Naive B cell (primary cell): ENCODE data around the gene CDC37L1. TPM values are rescaled to one million over a fixed set of nuclear protein-coding genes. Genes with fewer than 3 reads are reported as not detected.
"Not testable (repeated sequence)": the region's sequence is repeated elsewhere in the genome, so short reads cannot be mapped to it uniquely, and the experiment has no call there.

Experiments used
- ATAC-seq, 2 donors: fragments of 150-1000 bp; cut with Tn5 transposase; 2 replicates each; pipeline ENCODE4 v1.10.0; 2021; ENCODE audit warnings: low read depth in 2 of 2, mild to moderate bottlenecking in 2 of 2, moderate library complexity in 2 of 2
- DNase-seq: peaks from one replicate; pipeline ENCODE4 v3.0.0; 2022
- H3K27ac Mint-ChIP-seq, 6 donors: one replicate each; pipeline ENCODE4 v1.8.0; 2020 to 2022; ENCODE audit warnings: mild to moderate bottlenecking in 6 of 6, mixed read lengths in 6 of 6, moderate library complexity in 5 of 6, inconsistent platforms in 2 of 6
- H3K27me3 Mint-ChIP-seq, 3 donors: one replicate each; pipeline ENCODE4 v1.8.0; 2021 to 2022; ENCODE audit warnings: mixed read lengths in 3 of 3, mild to moderate bottlenecking in 1 of 3
- H3K36me3 Mint-ChIP-seq, 2 donors: one replicate each; pipeline ENCODE4 v1.8.0; 2020 to 2022; ENCODE audit warnings: mixed read lengths in 2 of 2, inconsistent platforms in 1 of 2, mild to moderate bottlenecking in 1 of 2
- H3K4me1 Mint-ChIP-seq, 3 donors: one replicate each; pipeline ENCODE4 v1.8.0; 2020 to 2022; ENCODE audit warnings: mixed read lengths in 3 of 3, inconsistent platforms in 1 of 3, mild to moderate bottlenecking in 1 of 3, moderate library complexity in 1 of 3
- H3K4me3 Mint-ChIP-seq, 8 donors: one replicate each; pipeline ENCODE4 v1.8.0; 2020 to 2022; ENCODE audit warnings: mild to moderate bottlenecking in 8 of 8, mixed read lengths in 8 of 8, moderate library complexity in 8 of 8, inconsistent platforms in 2 of 8
- H3K9me3 Mint-ChIP-seq, 7 donors: one replicate each; pipeline ENCODE4 v1.8.0; 2020 to 2022; ENCODE audit warnings: mixed read lengths in 7 of 7, mild to moderate bottlenecking in 5 of 7, inconsistent platforms in 2 of 7, moderate library complexity in 1 of 7
- polyA plus RNA-seq, 6 donors: library from polyadenylated mRNA; unstranded; fragments of 300-500 nt; fragmentation: Illumina TruSeq; gene quantifications; one replicate each; pipeline ENCODE4 v1.2.3, GENCODE V29; 2021; ENCODE audit warnings: low read depth in 6 of 6

The CDC37L1 gene
- polyA plus RNA-seq, 6 donors from 2014 or later, result 6.6 to 21.3 (median 10.7) TPM

DNA sequence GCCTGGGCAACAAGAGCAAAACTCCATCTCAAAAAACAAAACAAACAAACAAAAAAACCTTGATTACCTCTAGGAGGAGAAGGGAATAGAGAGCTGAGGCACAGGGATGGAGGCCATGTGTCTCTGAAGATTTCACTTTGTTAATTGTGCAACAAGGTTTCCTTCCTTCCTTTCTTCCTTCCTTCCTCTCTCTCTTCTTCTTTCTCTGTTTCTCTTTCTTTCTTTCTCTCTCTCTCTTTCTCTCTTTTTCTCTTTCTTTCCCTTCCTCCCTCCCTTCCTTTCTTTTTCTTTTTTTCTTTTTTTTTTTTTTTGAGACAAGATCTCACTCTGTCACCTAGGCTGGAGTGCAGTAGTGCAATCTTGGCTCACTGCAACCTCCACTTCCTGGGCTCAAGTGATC lies 75.2 kb downstream of the CDC37L1 start:
- H3K4me3 Mint-ChIP-seq, DNase-seq, H3K36me3 Mint-ChIP-seq, H3K27me3 Mint-ChIP-seq, H3K4me1 Mint-ChIP-seq, ATAC-seq, H3K9me3 Mint-ChIP-seq: not testable (repeated sequence)
- peak overlapping the region in 2 of 6 donors; percentile 53 to 94 for H3K27ac Mint-ChIP-seq

DNA sequence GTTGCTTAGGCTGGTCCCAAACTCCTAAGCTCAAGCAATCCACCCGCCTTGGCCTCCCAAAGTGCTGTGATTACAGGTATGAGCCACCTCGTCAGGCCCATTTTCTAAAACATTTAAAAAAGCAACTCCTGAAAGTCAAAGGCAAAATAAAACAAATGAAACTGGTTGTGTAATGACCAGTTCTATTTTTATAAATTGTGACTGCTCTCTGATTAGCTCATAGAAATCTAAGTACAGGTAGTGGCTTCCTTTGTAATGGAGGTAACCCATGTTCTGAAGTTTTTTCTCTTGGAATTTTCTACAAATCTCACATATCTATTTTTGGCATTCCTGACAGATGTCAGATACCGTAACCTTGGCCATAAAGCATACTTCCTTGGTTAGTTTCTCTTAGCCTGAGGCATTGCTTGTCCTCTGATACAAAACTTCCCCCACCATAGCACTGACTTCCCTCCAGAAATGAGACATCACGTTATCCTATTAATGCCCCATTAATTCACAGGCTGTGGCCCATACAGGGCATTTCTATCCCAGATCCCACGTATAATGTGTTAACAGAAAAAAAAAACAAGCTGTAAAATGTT lies 75.7 kb downstream of the CDC37L1 start:
- Mint-ChIP-seq H3K27ac (peak overlapping the region in 1 of 6 donors; percentile 21), H3K9me3 (peaks cover 0 to 4% (median 0%) of the 10 kb centered on the region in 7 donors), H3K27me3 (peaks cover 0 to 4% (median 0%) of the 10 kb centered on the region in 3 donors), H3K4me1 (peaks cover 0 to 8% (median 5%) of the 10 kb centered on the region in 3 donors), H3K4me3 (no peak overlapping the region), H3K36me3 (no peaks in the 10 kb centered on the region)
- DNase-seq (no peak), ATAC-seq (no peak)

DNA sequence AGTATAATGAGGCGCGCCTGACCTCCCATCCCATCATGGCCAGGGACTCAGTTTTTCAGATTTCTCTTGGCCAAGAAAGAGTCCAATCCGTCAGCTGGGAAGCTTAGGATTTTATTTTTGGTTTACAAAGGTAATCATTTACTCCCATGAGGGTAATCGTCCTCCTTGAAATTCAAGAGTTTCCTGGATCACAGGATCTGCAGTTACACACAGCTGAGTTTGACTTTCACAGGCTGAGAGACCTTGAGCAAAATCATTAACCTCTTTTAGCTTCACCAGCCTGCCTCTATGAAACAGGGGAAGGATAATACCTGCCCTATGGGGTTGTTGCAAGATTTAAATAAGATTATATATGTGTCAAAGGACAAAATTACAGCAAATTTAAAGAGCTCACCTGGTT lies 77.1 kb downstream of the CDC37L1 start:
- Mint-ChIP-seq H3K27me3 (peaks cover 0 to 4% (median 0%) of the 10 kb centered on the region in 3 donors), H3K36me3 (no peaks in the 10 kb centered on the region), H3K27ac (peak overlapping the region in 1 of 6 donors; percentile 51), H3K4me1 (peaks cover 0 to 8% (median 5%) of the 10 kb centered on the region in 3 donors), H3K4me3 (no peak overlapping the region), H3K9me3 (no peaks in the 10 kb centered on the region)
- ATAC-seq (no peak), DNase-seq (no peak)

Other genes with a start within 250 kb of the CDC37L1 start
- not detected for gene SLC1A1, start 189.1 kb upstream of the CDC37L1 start, polyA plus RNA-seq
- gene PLPP6, start 17.3 kb upstream of the CDC37L1 start, polyA plus RNA-seq, result 1 to 10 TPM; 1.7 to 4.1 (median 3.2) TPM
- gene SPATA6L, start 13.1 kb upstream of the CDC37L1 start, polyA plus RNA-seq, result not detected
- gene AK3, start 61.6 kb downstream of the CDC37L1 start, polyA plus RNA-seq, result 10 to 100 TPM; 22.9 to 31.6 (median 27.2) TPM
- 10 to 100 TPM; 27.1 to 34.3 (median 29.8) TPM for gene RCL1, start 113.4 kb downstream of the CDC37L1 start, polyA plus RNA-seq